HG03280 (cell line): Measurements from ENCODE around the gene IL6R.
"Not testable (repeated sequence)": the region's sequence is repeated elsewhere in the genome, so short reads cannot be mapped to it uniquely, and the experiment has no call there.

Experiments
- ATAC-seq: cut with Tn5 transposase; IDR thresholded peaks from one replicate; pipeline ENCODE4 v1.9.1; 2021; ENCODE audit warnings: mild to moderate bottlenecking, moderate library complexity; ENCODE audit not compliant: unreplicated experiment

IL6R gene

GRCh38 chr1:154479764-154480421, 74.8 kb downstream of the IL6R start:
- ATAC-seq: no peak

- no peak for ATAC-seq
Measured at GRCh38 chr1:154481053-154481452, 75.9 kb downstream of the IL6R start.

- no peak for ATAC-seq
Measured at GRCh38 chr1:154483941-154484803, 79.0 kb downstream of the IL6R start.

DNA sequence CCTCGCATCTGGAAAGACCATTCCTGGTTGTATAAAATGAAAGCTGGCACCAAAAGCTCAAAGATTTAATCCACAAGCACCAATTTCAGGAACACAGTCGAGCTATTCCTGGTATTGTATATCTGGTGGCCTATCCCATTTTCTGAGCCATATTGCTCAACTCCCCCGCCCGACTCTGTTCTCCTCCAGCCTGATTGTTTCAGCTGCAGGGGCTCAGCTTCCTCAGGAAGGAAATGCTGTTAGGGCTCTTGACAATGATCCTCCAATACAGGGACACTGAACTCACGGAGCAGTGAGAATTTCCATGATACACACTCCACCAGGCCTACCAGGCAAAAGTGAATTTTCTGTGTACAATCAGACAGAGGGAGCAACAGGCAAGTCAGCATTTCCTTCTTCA, 80.0 kb downstream of the IL6R start:
- ATAC-seq: no peak

GRCh38 chr1:154485910-154486496, 80.9 kb downstream of the IL6R start:
- ATAC-seq: no peak

GRCh38 chr1:154486756-154487155, 81.6 kb downstream of the IL6R start:
- not testable (repeated sequence) for ATAC-seq

- no peak for ATAC-seq
Measured at GRCh38 chr1:154488922-154489321, 83.8 kb downstream of the IL6R start.

GRCh38 chr1:154489695-154490274, 84.6 kb downstream of the IL6R start:
- ATAC-seq: no peak

DNA sequence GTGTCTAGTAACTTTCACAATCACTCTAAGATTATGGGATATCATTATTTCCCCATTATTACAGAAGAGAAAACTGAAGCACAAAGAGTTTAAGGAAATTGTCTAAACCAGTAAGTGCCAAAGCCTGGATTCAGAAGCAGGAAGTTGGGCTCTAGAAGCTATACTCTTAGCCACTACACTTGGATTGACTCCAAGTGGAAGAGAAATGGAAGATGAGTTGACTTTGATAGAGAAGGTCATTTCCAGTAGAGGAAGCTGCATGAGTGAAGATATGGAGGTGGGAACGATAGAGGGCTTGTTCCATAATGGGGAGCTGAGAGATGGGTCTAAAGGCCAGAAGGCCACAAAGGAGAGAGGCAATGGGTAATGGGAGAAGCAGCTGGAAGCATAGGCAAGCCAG, 85.2 kb downstream of the IL6R start:
- no peak for ATAC-seq

DNA sequence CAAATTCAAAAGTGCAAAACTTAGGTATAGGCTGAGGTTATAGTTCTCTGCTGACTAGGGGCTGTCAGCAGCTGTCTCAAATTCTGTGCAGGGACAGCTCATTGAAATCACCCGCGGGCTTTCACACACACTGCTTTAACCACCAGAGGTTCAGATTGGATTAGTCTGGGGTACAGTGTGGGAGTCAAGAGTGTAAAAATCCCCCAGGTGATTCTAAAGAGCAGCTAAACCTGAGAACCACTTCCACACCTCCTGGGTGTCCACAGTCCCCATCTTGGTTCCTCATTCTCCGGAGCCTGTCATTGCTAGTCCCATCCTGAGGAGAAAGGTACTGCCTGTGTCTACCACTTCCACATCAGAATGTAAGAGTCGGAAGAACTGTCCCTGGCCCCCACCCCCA, 87.0 kb downstream of the IL6R start:
- no peak for ATAC-seq

DNA sequence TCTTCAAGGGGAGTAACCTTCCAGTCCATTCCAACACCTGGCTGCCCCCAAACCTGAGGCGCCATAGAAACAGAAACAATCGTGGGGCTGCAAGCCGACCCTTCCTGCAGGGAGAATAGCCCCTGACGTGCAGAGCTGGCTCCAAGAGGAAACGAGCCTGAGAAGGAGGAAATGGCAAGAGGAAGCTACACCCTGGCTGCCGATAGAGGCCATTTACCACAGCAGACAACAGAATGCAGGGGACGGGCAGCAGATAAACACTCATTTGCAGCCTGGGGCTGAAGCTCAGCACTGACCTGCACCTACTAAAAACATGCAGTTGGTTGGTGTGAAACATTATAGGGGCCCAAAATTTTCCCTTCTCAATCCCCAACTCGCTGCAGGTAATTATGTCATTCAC, 88.1 kb downstream of the IL6R start:
- ATAC-seq: no peak

DNA sequence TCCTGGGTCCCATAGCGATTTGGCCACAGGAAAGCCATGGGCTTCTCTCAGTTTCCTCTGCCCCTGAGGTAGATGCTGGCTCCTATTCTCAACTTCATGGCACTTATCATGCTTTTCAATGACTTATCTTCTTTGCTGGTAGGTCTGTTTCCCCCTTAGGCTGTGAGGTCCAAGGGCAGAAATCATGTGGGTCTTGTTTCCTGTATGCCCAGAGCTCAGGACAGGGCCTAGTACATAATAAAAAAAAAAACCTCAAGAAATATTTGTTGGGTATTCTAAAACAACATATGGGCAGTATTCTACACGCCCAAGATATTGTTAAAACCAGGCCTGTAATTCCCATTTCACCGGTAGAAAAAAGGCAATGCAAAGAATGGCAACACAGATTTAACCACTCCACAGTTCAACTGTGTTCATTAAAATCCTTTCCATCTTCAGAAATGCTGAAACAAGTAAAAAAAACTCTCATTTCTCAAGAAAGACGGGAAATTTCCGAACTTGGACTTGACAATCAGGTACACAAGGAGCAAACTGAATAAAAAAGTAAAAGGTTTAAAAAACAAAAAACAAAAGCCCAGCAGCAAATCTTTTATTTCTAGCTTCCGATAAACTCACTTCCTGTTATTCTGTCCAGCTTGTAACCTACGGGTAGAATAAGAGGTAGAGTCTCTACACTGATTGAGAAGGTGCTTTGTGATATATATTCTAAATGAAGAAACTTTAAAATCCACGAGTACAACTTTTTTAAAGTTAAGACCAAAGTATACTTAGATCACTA, 90.5 kb downstream of the IL6R start:
- no peak for ATAC-seq

DNA sequence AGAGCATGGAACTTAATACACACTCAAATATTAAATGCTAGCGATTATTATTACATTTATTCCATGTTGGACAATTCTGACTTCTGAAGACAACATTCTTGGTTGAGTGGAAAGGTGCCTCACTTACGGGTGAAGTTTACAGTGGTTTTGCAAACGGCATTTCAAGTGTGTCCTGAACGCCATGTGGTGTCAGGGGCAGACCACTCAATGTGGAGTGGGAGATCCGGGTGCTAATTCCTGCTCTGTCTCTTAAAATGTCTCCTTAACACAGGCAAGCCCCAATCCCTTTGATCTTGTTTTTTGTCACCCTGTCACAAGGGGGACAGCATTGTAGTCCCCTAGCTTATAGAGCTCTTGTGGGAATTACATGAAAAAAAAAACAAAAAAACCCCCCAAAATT, 91.2 kb downstream of the IL6R start:
- no peak for ATAC-seq

DNA sequence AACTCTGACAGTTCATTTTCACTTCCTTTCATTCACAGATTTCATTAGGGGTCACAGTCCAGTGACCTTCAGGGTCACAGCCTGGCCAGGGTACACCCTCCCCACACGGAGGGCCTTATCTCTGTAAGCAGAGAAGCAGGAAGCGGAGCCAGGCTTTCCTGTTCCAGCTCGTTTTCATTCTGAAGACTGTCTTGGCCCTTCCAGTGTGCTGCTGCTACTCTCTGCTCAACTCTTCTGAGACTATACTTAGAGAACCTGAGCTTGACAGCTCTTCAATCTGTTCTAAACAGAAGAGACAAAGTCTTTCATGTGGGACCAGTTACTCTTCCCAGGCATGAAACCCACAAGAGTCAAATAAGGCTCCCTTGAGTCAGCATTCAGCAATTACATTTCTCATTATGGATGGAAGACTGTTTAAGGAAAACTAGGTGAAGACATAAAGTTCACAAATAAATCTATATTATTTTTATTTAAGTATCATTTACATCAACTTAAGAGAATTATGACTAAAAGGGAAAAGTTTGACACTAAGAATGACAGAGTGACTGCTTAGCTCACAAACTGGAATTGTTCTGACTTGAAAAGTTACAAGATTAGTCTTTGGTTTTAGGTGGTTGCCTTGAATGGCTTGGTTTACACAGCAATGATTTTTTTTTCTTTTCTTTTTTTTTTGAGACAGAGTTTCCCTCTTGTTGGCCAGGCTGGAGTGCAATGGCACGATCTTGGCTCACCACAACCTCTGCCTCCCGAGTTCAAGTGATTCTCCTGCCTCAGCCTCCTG, 92.1 kb downstream of the IL6R start:
- ATAC-seq: no peak

DNA sequence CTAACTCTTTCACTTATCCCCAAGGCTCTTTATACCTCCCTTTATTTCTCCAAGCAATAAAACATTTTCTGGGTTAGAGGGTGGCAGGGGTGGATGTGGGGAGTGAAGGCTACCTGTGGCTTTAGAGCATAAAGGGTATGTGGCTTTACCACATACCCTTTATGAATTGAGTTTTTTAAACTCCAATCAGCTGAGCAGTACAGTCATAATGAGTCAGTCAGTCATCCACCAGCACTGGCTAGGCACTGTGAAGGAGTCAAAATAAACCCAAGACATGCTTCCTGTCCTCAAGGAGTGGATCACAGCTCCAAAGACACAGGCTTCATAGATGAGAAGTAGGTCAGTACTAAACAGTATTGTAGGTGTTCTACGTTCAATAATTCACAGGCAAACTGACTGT, 94.3 kb downstream of the IL6R start:
- no peak for ATAC-seq

DNA sequence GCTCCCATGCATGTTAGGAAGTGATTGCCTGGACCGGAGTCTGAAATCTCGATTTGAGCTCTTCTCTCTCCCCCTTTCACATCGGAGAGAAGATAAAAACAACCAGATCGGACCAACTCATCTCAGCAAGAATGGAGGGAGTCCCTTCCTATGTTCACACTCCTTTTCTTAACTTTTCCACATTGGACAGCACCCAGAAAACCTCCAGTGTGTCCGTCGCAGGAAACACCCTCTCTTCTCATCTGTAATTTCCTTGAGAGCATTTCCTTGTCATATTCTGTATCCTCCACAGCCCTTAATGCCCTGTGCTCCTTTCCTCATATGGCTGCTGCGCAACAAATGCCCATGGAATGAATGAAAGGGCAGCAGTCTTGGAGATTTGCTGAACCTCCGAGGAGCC, 95.4 kb downstream of the IL6R start:
- no peak for ATAC-seq

- ATAC-seq: no peak
Measured at GRCh38 chr1:154501423-154502065, 96.4 kb downstream of the IL6R start.

DNA sequence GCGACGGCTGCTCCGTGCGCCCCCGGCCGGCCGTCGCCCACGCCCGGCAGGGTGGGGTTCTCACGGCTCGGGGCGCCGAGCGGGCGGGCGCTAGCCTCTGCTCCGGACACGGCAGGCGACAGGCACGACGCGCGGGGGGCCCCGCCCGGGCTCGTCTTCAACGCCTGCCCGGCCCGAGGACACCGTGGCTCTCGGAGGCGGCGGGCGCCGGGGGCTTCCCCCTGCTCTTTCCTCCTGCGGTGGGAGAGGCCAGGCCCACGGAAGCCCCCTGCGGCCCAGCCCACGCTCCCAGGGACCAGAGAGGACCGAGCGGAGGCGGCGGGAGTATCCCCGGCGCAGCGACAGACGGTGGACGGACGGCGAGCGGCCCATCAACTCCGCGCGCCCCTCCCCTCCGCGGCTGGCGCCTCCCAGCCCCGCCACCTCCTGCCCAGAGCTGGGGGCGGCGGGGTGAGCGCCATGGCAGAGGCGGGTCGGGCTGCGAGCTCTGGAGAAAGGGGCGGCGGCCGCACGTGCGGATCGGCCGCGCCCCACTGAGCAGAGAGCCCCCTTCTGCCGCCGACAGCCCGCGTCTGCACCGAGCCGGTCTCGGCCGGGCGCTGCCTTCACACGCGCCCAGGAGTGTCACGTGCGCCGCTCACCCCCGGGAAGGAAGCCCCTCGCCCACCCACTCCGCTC, 97.1 kb downstream of the IL6R start, which contains the start of the genes SHE and TDRD10:
SHE (minus strand) TSS at position 347 of the 678 bp plus-strand sequence. CDS start 386 bp downstream, outside the sequence.
TDRD10 (plus strand) TSS at position 154 of the 678 bp plus-strand sequence. CDS start 4,685 bp downstream, outside the sequence.
- no peak for ATAC-seq

GRCh38 chr1:154502744-154503115, 97.6 kb downstream of the IL6R start:
- ATAC-seq: no peak
